GM18526 (cell line): Measurements from ENCODE around the gene MGAT1.

Experiments
- POLR2A ChIP-seq: IDR thresholded peaks from 3 replicates; pipeline ENCODE4 v1.6.1; 2011; ENCODE audit not compliant: insufficient read length; ENCODE audit errors: extremely low read depth

Gene MGAT1

GRCh38 chr5:180810959-180811622 lies 8.5 kb upstream of the MGAT1 start:
- TF ChIP-seq POLR2A, result no peak

DNA sequence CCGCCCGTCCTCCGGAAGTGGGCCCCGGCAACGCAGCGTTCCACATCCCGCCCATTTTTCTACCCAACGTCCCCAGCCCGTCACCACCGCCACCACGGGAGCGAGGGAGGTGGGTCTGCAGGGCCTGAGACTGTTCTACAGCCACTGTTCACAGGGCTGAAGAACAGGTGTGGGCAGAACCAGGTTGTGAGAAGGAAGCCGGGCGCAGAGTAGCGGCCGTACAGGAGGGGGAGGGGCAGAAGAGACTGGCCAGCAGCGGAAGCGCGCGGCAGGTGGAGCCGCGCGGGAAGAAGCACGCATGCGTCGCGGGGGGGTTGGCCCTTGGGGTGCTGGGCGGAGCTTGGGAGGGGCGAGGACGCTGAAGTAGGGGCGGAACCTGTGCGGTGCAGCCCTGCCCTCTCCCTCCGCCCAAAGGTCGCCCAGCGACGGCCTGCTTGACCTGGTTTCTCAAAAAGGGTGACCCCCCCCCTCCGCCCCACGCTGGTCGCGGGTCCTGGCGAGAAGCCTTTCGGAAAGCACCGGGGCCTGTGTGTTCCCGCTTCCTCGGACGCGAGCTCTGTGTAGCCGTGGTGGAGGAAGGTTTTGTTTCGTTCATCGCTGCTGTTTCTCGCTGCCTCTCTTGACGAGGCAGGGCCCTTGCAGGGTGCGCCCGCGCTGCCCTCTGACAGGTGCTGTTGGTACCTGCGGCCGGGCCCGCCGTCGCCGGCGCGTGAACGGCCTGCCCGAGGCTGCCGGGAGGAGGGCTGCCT lies 7.8 kb upstream of the MGAT1 start:
- peak; percentile 77 for TF ChIP-seq POLR2A

- no peak for TF ChIP-seq POLR2A
Measured at GRCh38 chr5:180809403-180810209, 7.0 kb upstream of the MGAT1 start.

GRCh38 chr5:180808461-180809000 lies 5.9 kb upstream of the MGAT1 start:
- no peak for TF ChIP-seq POLR2A

DNA sequence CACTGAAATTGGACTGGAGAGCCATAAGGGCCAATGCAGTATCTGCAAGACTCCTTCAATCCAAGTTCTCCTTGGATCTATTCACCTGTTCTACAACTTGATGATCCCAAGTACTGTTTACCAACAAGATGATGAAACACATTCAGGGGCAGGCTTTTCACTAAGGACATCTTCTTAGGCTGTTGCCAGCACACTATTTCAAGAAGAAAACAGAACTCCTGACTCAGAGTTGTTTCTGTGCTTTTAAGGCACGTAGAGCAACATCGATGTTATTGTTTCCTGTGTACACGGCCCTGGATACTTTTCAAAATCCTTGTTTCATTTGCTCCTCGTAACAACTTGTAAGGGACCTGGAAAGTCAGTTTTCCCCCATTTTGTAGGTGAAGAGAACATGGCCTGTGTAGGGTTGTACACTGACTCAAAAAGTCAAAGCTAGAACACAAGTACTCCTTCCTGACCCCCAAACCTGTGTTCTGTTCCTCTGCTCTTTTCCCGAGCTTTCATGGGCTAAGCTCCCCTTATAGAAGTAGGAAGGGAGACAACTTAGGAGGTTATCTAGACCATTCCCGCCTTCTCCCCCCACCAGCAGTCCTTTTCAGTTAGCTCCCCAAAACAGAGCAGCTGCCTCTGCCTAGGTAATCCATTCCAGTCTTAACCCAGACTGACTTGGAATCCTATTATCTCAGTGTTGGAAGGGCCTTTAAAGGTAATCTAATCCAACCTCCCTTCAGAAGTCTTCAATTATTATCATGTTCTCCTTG lies 5.2 kb upstream of the MGAT1 start:
- TF ChIP-seq POLR2A, result no peak

- TF ChIP-seq POLR2A, result no peak
Measured at GRCh38 chr5:180807046-180807445, 4.4 kb upstream of the MGAT1 start.

DNA sequence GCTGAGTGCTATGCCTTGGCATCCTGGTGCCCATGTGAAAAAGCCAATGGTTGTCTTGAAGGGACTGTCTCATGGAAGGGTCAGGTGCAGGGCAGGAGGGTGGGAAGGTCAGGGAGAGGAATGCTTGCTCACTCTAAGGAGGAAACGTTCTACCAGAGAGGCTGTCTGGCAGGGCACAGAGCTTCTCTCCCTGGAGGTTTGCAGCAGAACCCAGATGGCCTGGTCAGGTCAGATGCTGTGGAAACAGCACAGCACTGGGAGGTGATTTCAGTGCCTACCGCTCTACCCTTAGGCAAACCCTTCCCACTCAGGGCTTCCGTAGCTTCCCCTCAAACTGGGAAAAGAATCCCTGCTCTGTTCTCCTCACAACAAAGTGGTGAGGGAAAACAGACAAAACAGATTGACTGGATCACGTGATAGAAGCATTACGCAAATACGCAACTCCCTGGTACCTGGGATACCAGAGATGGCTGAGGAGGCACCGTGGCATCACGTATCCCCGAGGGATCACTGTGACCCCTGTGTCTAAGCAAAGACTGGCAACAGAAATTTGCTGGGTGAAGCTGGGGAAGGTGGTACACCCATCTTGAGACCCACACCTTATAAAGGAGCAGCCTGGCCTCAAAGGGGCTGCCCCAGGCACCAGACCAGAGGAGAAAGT lies 3.9 kb upstream of the MGAT1 start:
- TF ChIP-seq POLR2A, result no peak

DNA sequence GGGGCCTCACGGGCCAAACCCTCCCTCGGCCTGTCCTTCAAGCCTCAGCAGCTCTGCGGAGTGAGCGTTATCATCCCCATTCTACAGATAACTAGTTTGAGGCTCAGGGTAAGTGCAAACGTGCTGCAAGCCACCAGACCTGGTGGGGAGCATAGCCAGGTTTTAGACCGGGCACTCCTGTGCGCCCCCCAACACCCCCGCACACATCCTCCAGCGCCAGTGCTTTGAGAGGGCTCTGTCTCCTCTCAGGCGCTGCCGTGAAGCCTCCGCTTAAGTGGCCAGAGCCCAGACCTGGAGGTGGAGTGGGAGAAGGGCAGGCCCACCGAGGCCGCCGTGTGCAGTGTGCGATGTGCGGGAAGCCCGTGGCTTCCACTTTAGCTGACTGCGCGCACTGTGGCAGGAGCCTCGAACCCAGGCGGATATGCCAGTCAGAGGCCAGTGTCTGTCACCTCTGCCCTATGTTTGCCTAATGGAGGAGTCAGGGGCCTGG lies 1.6 kb upstream of the MGAT1 start:
- no peak for TF ChIP-seq POLR2A

- peak; percentile 54 for TF ChIP-seq POLR2A
Measured at GRCh38 chr5:180803181-180804128, 849 bp upstream of the MGAT1 start.

DNA sequence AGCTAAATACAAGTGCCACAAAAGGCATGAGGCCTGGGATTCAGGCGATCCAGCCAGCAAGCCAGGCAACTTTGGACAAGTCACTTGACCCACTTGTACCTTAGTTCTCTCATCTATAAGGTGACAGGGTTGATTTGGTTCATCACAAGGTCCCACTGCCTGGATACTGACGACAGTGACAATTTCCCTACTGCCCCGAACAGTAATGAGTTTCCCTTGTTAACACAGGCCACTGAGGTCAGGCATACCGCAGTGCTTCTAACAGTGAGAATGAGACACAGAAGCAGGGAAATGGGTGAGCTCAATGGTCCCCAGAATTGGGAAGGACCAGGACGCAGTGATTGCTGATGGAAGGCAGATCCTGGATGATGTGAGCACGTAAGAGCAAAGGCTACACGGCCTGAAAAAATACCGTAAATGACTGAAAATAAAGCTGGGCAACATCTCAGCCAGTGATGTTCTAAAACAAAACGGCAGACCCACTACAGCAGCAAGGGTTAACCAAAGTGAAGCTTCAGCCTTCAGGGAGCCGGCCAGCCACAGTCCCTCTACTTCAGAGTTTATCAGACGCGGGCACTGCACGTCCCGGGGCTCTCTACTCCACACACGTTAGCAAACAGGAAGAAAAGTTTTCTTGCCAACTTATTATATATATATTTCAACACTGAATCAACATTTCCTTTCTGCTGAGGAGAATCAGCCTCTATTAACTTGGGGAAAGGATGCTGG lies 846 bp downstream of the MGAT1 start:
- no peak for TF ChIP-seq POLR2A

DNA sequence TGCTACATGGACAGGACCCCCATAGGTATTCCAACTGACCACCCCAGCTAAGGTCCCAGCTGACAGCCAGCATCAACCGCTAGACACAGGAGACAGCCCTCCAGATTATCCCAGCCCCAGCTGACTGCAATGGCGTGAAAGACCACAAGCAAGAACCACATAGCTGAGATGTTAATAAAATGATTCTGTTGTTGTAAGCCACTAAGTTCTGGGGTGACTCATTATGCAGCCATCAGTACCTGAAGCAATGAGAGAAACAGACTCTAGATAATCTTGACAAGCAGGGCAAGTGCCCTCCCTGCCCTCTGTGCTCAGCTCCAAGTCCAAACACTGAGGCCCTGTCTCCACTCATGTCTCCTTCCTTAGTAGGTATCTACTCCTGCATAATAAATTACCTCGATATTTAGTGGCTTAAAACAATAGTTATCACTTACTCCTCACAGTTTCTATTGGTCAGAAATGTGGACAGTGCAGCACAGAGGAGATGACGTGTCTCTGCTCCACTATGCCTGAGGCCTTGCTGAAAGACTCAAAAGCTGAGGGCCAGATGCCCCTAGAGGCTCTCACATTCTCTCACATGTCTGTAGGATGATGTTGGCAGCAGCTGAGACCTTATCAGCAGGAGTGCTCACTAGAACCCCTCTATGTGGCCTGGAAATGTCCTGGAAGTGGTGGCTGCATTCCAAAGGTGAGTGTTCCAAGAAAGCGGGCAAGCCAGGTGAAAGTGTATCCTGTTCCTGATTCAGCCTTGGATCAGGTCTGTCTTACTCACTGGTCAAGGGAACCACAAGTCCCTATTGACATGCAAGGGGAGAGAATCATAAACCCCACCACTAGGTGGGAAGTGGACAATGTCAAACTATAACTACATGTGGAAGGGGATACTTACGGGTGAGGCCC lies 2.5 kb downstream of the MGAT1 start:
- TF ChIP-seq POLR2A, result no peak

DNA sequence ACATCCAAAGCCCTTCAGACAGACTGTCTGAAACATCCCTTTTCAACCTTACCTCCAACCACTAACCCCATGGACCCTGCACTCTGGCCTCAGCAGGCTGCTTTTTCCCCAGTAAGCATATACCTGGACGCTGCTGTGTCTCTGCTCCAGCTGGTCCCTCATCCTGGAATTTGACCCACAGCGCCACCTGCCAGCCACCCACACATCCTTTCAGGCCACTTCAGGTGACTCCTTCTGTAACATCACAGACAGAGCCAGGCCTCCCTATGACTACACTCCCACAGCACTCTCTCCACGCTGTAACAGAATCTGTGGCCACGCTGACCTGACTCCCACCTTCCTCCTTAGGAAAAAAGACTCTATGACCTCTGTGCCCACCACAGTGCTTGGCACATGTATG lies 3.4 kb downstream of the MGAT1 start:
- TF ChIP-seq POLR2A, result no peak
